SK-N-SH (cell line): Measurements from ENCODE around the gene SORL1. TPM values are rescaled to one million over a fixed set of nuclear protein-coding genes. Genes with fewer than 3 reads are reported as not detected.

ENCODE experiments used
- CTCF ChIA-PET: fragments of 300-600, 350-600 bp; formaldehyde crosslinking; extraction: SDS; loops from one replicate; lab custom pipeline; 2021; lab: Yijun Ruan, JAX
- POLR2A ChIA-PET: fragments of 350-600 bp; sonication (Branson Sonifier 250); formaldehyde crosslinking; extraction: SDS; loops from one replicate; lab custom pipeline; 2020; ENCODE audit warnings: antibody characterized with exemption, inconsistent platforms; lab: Yijun Ruan, JAX
- DNase-seq: peaks from one replicate; pipeline ENCODE4 v3.0.0; 2012
- H2AFZ ChIP-seq: fragments of 200-600 bp; sonication (generic); 2 replicates; pipeline ENCODE4 v1.8.1; 2016; ENCODE audit warnings: antibody characterized with exemption, mild to moderate bottlenecking, low read depth
- H3F3A ChIP-seq: fragments of 200-600 bp; sonication (generic); replicated peaks from 2 replicates; pipeline ENCODE3; 2016; ENCODE audit warnings: antibody characterized with exemption, mild to moderate bottlenecking; ENCODE audit not compliant: insufficient read depth
- H3K27ac ChIP-seq, 2 experiments: fragments of 200-500 bp in 1 of 2; fragments of 200-600 bp in 1 of 2; sonication (Bioruptor generic) in 1 of 2; sonication (generic), shearing (Covaris generic) in 1 of 2; 2 replicates each; pipeline versions ENCODE4 v1.5.1 to v1.6.1; 2014 to 2016; ENCODE audit warnings: low read depth in 2 of 2, inconsistent platforms in 1 of 2, low read length in 1 of 2, mild to moderate bottlenecking in 1 of 2, mixed read lengths in 1 of 2
- H3K27me3 ChIP-seq: fragments of 200-600 bp; sonication (generic), shearing (Covaris generic); 2 replicates; pipeline ENCODE4 v1.6.1; 2016; ENCODE audit warnings: mixed run types; ENCODE audit not compliant: insufficient read depth
- H3K36me3 ChIP-seq, 2 experiments: fragments of 200-500 bp in 1 of 2; fragments of 200-600 bp in 1 of 2; sonication (Bioruptor generic) in 1 of 2; sonication (generic) in 1 of 2; replicated peaks in 1 of 2; 2 replicates each; pipeline versions ENCODE3 to v1.5.1; 2014 to 2016; ENCODE audit warnings: low read length in 1 of 2, mild to moderate bottlenecking in 1 of 2; ENCODE audit not compliant: insufficient read depth in 2 of 2, control insufficient read depth in 1 of 2
- H3K4me1 ChIP-seq, 2 experiments: fragments of 200-500 bp in 1 of 2; fragments of 200-600 bp in 1 of 2; sonication (Bioruptor generic) in 1 of 2; sonication (generic), shearing (Covaris generic) in 1 of 2; 2 replicates each; pipeline versions ENCODE4 v1.5.1 to v1.6.1; 2014 to 2016; ENCODE audit warnings: low read depth in 1 of 2, low read length in 1 of 2, mixed run types in 1 of 2; ENCODE audit not compliant: insufficient read depth in 2 of 2, control insufficient read depth in 1 of 2
- H3K4me2 ChIP-seq: fragments of 200-600 bp; sonication (generic), shearing (Covaris generic); 2 replicates; pipeline ENCODE4 v1.6.1; 2017; ENCODE audit warnings: mixed run types
- H3K4me3 ChIP-seq, 2 experiments: fragments of 200-500 bp in 1 of 2; fragments of 200-600 bp in 1 of 2; sonication (Bioruptor generic) in 1 of 2; sonication (generic), shearing (Covaris generic) in 1 of 2; 2 replicates each; pipeline versions ENCODE4 v1.5.1 to v1.8.1; 2014 to 2016; ENCODE audit warnings: low read depth in 2 of 2, inconsistent platforms in 1 of 2, low read length in 1 of 2, mild to moderate bottlenecking in 1 of 2, mixed read lengths in 1 of 2, moderate library complexity in 1 of 2
- H3K79me2 ChIP-seq: fragments of 200-600 bp; sonication (generic); 2 replicates; pipeline ENCODE4 v1.8.1; 2017; ENCODE audit warnings: mild to moderate bottlenecking; ENCODE audit not compliant: insufficient read depth
- H3K9ac ChIP-seq: fragments of 200-600 bp; sonication (generic); 2 replicates; pipeline ENCODE4 v1.6.1; 2017; ENCODE audit warnings: mixed run types
- H3K9me2 ChIP-seq: fragments of 200-600 bp; sonication (generic); 2 replicates; pipeline ENCODE4 v1.6.1; 2017; ENCODE audit warnings: mixed run types
- H3K9me3 ChIP-seq: fragments of 200-600 bp; sonication (generic); 2 replicates; pipeline ENCODE4 v1.6.1; 2017; ENCODE audit warnings: mixed run types, mild to moderate bottlenecking, moderate library complexity
- H4K20me1 ChIP-seq: fragments of 200-600 bp; sonication (generic); 2 replicates; pipeline ENCODE4 v1.6.1; 2017; ENCODE audit warnings: mild to moderate bottlenecking, mixed run types; ENCODE audit not compliant: insufficient read depth
- CHD2 ChIP-seq: fragments of 150-350 bp; IDR thresholded peaks from 2 replicates; pipeline ENCODE4 v1.6.1; 2018; ENCODE audit warnings: low read length; ENCODE audit not compliant: partially characterized antibody
- EZH2phosphoT487 ChIP-seq: fragments of 200-600 bp; sonication (generic); IDR thresholded peaks from 2 replicates; pipeline ENCODE4 v1.6.1; 2017; ENCODE audit warnings: low read depth, mixed run types, mild to moderate bottlenecking, antibody characterized with exemption, moderate library complexity, borderline replicate concordance
- FOSL2 ChIP-seq: IDR thresholded peaks from 2 replicates; pipeline ENCODE4 v1.4.0; 2012; ENCODE audit warnings: low read depth, mild to moderate bottlenecking, moderate library complexity, borderline replicate concordance
- FOXM1 ChIP-seq: IDR thresholded peaks from 2 replicates; pipeline ENCODE4 v1.4.0; 2012; ENCODE audit warnings: low read depth, mild to moderate bottlenecking
- GABPA ChIP-seq: IDR thresholded peaks from 2 replicates; pipeline ENCODE4 v1.4.0; 2012; ENCODE audit warnings: low read depth, mild to moderate bottlenecking
- GATA2 ChIP-seq: sonication (generic); formaldehyde crosslinking; IDR thresholded peaks from 2 replicates; pipeline ENCODE4 v1.5.0; 2020; ENCODE audit warnings: mild to moderate bottlenecking, missing genetic modification reagents
- MEF2A ChIP-seq: IDR thresholded peaks from 2 replicates; pipeline ENCODE4 v1.4.0; 2012; ENCODE audit warnings: low read depth, borderline replicate concordance
- MXI1 ChIP-seq: IDR thresholded peaks from 2 replicates; pipeline ENCODE4 v1.6.1; 2012; ENCODE audit warnings: mild to moderate bottlenecking, low read depth, low read length, improper control_type of control experiment
- PBX3 ChIP-seq: IDR thresholded peaks from 2 replicates; pipeline ENCODE4; 2012
- POLR2AphosphoS5 ChIP-seq: IDR thresholded peaks from 2 replicates; pipeline ENCODE4 v1.6.1; 2012; ENCODE audit warnings: low read depth, low read length
- RCOR1 ChIP-seq: fragments of 150-350 bp; IDR thresholded peaks from 2 replicates; pipeline ENCODE4 v1.6.1; 2017; ENCODE audit warnings: antibody characterized with exemption, low read length
- RFX5 ChIP-seq: IDR thresholded peaks from 2 replicates; pipeline ENCODE4 v1.6.1; 2012; ENCODE audit warnings: mild to moderate bottlenecking, improper control_type of control experiment, low read length
- SIN3A ChIP-seq: IDR thresholded peaks from 2 replicates; pipeline ENCODE4 v1.6.1; 2012; ENCODE audit warnings: low read depth, mild to moderate bottlenecking, low read length, moderate library complexity, borderline replicate concordance
- SMC3 ChIP-seq: IDR thresholded peaks from 2 replicates; pipeline ENCODE4 v1.6.1; 2012; ENCODE audit warnings: low read depth, low read length, improper control_type of control experiment
- TAF1 ChIP-seq: IDR thresholded peaks from 2 replicates; pipeline ENCODE4 v1.6.1; 2012; ENCODE audit warnings: low read depth, mild to moderate bottlenecking, low read length, moderate library complexity, borderline replicate concordance
- TCF12 ChIP-seq: IDR thresholded peaks from 2 replicates; pipeline ENCODE4 v1.4.0; 2012
- TEAD4 ChIP-seq: IDR thresholded peaks from 2 replicates; pipeline ENCODE4 v1.4.0; 2012; ENCODE audit warnings: mild to moderate bottlenecking, borderline replicate concordance; ENCODE audit not compliant: insufficient read depth
- YY1 ChIP-seq: IDR thresholded peaks from 2 replicates; pipeline ENCODE4 v1.4.0; 2012; ENCODE audit warnings: low read depth, mild to moderate bottlenecking
- WGBS: methylation state at CpG from one replicate; pipeline ENCODE4 v1.1.6; 2017; ENCODE audit warnings: low lambda C conversion rate; 5-methylcytosine and 5-hydroxymethylcytosine counted together
- polyA plus RNA-seq, 3 experiments: library from polyadenylated mRNA; depleted of rRNA; stranded (reverse); fragments of >200 nt; gene quantifications; 2 replicates each; pipeline ENCODE4 v1.2.3, GENCODE V29; 2012
- TF ChIP-seq, protein P1 (sequence below): fragments of 150-350 bp; IDR thresholded peaks from 2 replicates; pipeline ENCODE4 v1.6.1; 2016; ENCODE audit warnings: mild to moderate bottlenecking, low read depth, low read length
- TF ChIP-seq, protein P2 (sequence below): IDR thresholded peaks from 2 replicates; pipeline ENCODE4 v1.4.0; 2012; ENCODE audit warnings: low read depth, borderline replicate concordance

SORL1 gene
- polyA plus RNA-seq, 1 of the 3 experiments (the other 2 are of a cell fraction), result 7.1 TPM

DNA sequence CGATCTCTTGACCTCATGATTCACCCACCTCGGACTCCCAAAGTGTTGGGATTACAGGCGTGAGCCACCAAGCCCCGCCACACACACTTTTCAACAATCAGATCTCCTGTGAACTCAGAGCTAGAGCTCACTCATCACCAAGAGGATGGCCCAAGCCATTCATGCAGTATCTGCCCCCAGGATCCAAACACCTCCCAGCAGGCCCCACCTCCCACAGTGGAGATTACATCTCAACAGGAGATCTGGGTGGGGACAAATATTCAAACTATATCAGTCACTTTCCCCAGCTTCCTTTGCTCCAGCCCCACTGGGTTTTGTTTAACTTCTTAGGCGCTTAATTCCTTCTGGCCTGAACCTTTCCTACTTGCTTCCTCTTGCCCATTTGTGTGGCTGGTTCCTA lies 26.3 kb upstream of the SORL1 start:
- peaks cover 0 to 6% of the 10 kb centered on the region in 2 experiments; a peak in 1 of 4 replicates for H3K4me1 ChIP-seq
- H3F3A ChIP-seq, result no peaks in the 10 kb centered on the region
- no peaks in the 10 kb centered on the region for H4K20me1 ChIP-seq
- H3K9me3 ChIP-seq, result no peaks in the 10 kb centered on the region
- H3K4me2 ChIP-seq, result no peak overlapping the region
- DNase-seq, result no peak
- H3K79me2 ChIP-seq, result no peaks in the 10 kb centered on the region
- H3K36me3 ChIP-seq, result no peaks in the 10 kb centered on the region
- no peak overlapping the region for H3K4me3 ChIP-seq
- H3K27me3 ChIP-seq, result peaks cover 7% of the 10 kb centered on the region; the same call in 1 of the 2 replicates
- H2AFZ ChIP-seq, result no peak overlapping the region
- no peak overlapping the region for H3K9ac ChIP-seq
- H3K9me2 ChIP-seq, result no peaks in the 10 kb centered on the region
- 77% methylated on average over 5 of the region's 5 CpGs for WGBS
- ChIA-PET CTCF (interaction anchor here (0.8 to 1.1 kb wide), 3 partner anchors 9 to 165 kb away, joined by 3 read pairs; no protein-coding TSS in a partner anchor), POLR2A (no interaction called here)
- H3K27ac ChIP-seq, result no peak overlapping the region
- TF ChIP-seq GATA2 (CRISPR knock-in tag) (no peak), SIN3A (no peak), SMC3 (no peak), TCF12 (no peak), EZH2phosphoT487 (no peak), RFX5 (no peak), GABPA (no peak)
- TF ChIP-seq, protein P1, sequence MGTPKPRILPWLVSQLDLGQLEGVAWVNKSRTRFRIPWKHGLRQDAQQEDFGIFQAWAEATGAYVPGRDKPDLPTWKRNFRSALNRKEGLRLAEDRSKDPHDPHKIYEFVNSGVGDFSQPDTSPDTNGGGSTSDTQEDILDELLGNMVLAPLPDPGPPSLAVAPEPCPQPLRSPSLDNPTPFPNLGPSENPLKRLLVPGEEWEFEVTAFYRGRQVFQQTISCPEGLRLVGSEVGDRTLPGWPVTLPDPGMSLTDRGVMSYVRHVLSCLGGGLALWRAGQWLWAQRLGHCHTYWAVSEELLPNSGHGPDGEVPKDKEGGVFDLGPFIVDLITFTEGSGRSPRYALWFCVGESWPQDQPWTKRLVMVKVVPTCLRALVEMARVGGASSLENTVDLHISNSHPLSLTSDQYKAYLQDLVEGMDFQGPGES, result no peak

GRCh38 chr11:121426476-121427399 lies 25.4 kb upstream of the SORL1 start:
- CTCF ChIA-PET, result interaction anchor here (0.7 to 1.5 kb wide), 13 partner anchors 8 to 166 kb away, joined by 3 to 6 read pairs (median 3); partner anchors contain the start of genes SORL1 and SORL1-AS1
- no peak for TF ChIP-seq FOXM1
- TF ChIP-seq SMC3, result no peak
- TF ChIP-seq, protein P2, sequence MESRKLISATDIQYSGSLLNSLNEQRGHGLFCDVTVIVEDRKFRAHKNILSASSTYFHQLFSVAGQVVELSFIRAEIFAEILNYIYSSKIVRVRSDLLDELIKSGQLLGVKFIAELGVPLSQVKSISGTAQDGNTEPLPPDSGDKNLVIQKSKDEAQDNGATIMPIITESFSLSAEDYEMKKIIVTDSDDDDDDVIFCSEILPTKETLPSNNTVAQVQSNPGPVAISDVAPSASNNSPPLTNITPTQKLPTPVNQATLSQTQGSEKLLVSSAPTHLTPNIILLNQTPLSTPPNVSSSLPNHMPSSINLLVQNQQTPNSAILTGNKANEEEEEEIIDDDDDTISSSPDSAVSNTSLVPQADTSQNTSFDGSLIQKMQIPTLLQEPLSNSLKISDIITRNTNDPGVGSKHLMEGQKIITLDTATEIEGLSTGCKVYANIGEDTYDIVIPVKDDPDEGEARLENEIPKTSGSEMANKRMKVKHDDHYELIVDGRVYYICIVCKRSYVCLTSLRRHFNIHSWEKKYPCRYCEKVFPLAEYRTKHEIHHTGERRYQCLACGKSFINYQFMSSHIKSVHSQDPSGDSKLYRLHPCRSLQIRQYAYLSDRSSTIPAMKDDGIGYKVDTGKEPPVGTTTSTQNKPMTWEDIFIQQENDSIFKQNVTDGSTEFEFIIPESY, result no peak
- TF ChIP-seq MXI1, result no peak
- no peak for TF ChIP-seq TAF1
- TF ChIP-seq YY1, result no peak
- no peak for TF ChIP-seq FOSL2
- TF ChIP-seq SIN3A, result no peak
- TF ChIP-seq CHD2, result no peak
- no peak for TF ChIP-seq RCOR1
- TF ChIP-seq GABPA, result no peak
- no peak for TF ChIP-seq MEF2A
- TF ChIP-seq TEAD4, result no peak
- TF ChIP-seq GATA2 (CRISPR knock-in tag), result no peak
- TF ChIP-seq POLR2AphosphoS5, result no peak
- no peak for TF ChIP-seq PBX3
- Histone ChIP-seq H3K9me2 (no peaks in the 10 kb centered on the region), H2AFZ (no peak overlapping the region), H3K27ac (no peak overlapping the region), H4K20me1 (no peaks in the 10 kb centered on the region), H3K27me3 (peaks cover 7% of the 10 kb centered on the region; the same call in 1 of the 2 replicates), H3K4me1 (peaks cover 0 to 6% of the 10 kb centered on the region in 2 experiments; a peak in 1 of 4 replicates), H3K9me3 (no peaks in the 10 kb centered on the region), H3K79me2 (no peaks in the 10 kb centered on the region), H3K4me2 (no peak overlapping the region; the same call in 1 of the 2 replicates), H3K4me3 (peak overlapping the region in 1 of 2 experiments; percentile 40; a peak in 2 of 4 replicates), H3K9ac (no peak overlapping the region), H3K36me3 (no peaks in the 10 kb centered on the region), H3F3A (no peaks in the 10 kb centered on the region)
- WGBS, result 71% methylated on average over 18 of the region's 48 CpGs
- POLR2A ChIA-PET, result no interaction called here
- DNase-seq, result peak; percentile 87
